GM19240 (cell line): Measurements from ENCODE around the gene SYT7.

Experiments used
- DNase-seq: peaks from one replicate; pipeline ENCODE4 v3.0.0; 2011; ENCODE audit warnings: low spot score; ENCODE audit not compliant: insufficient read length

The SYT7 gene

GRCh38 chr11:61502522-61502921, 78.4 kb downstream of the SYT7 start:
- no peak for DNase-seq

GRCh38 chr11:61499816-61500491, 80.9 kb downstream of the SYT7 start:
- DNase-seq = no peak

GRCh38 chr11:61498767-61499341, 82.0 kb downstream of the SYT7 start:
- no peak for DNase-seq

GRCh38 chr11:61497876-61498275, 83.0 kb downstream of the SYT7 start:
- no peak for DNase-seq

GRCh38 chr11:61497473-61497872, 83.4 kb downstream of the SYT7 start:
- DNase-seq = no peak

GRCh38 chr11:61496602-61497400, 84.1 kb downstream of the SYT7 start:
- no peak for DNase-seq

GRCh38 chr11:61495801-61496601, 84.9 kb downstream of the SYT7 start:
- DNase-seq = no peak

- DNase-seq = no peak
Measured at GRCh38 chr11:61494381-61494961, 86.4 kb downstream of the SYT7 start.

GRCh38 chr11:61491736-61492395, 89.0 kb downstream of the SYT7 start:
- no peak for DNase-seq

- no peak for DNase-seq
Measured at GRCh38 chr11:61489833-61490721, 90.8 kb downstream of the SYT7 start.

GRCh38 chr11:61488651-61489291, 92.1 kb downstream of the SYT7 start:
- no peak for DNase-seq

GRCh38 chr11:61487342-61488025, 93.4 kb downstream of the SYT7 start:
- DNase-seq = no peak

GRCh38 chr11:61486779-61487178, 94.1 kb downstream of the SYT7 start:
- DNase-seq = no peak

GRCh38 chr11:61486011-61486620, 94.8 kb downstream of the SYT7 start:
- no peak for DNase-seq

GRCh38 chr11:61485080-61485479, 95.8 kb downstream of the SYT7 start:
- no peak for DNase-seq

GRCh38 chr11:61484541-61484940, 96.3 kb downstream of the SYT7 start:
- no peak for DNase-seq

- DNase-seq = no peak
Measured at GRCh38 chr11:61482513-61482912, 98.4 kb downstream of the SYT7 start.

GRCh38 chr11:61481806-61482205, 99.1 kb downstream of the SYT7 start:
- no peak for DNase-seq
